ENCODE data around the gene MCM5. TPM values are rescaled to one million over a fixed set of nuclear protein-coding genes. Genes with fewer than 3 reads are reported as not detected.

MCM5 gene
- total and polyA plus RNA-seq, 4 donors, result 6.7 to 104 (median 8.8) TPM

DNA sequence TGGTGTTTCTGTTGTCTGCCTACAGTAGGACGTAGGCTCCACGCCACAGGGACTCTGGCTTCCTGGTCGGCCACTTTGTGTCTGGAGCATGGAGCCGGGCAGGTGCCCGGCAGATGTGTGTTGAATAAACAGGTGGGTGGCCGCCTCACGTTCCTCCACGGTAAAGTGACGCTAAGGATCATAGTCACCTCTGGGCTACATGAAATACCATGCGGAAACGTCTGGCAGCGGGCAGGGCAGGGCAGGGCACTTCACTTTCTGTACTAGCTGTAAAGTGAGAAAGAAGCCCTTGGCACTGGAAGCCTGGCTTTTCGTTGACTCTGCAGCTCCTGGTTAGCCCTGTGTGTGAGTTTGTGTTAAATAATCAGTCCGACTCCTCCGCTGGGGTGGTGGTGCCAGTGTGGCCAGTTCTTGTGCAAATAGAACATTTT is 52.4 kb downstream of the MCM5 start:
- H3K9ac ChIP-seq (ENCODE audit: low read depth in 1 of 2, low read length in 2 of 2), result no peak overlapping the region
- no peaks in the 10 kb centered on the region for H3K9me3 ChIP-seq (ENCODE audit: control insufficient read depth in 4 of 4, low read length in 3 of 4)
- WGBS, result 77% methylated on average over 15 of the region's 15 CpGs
- no peaks in the 10 kb centered on the region for H3K36me3 ChIP-seq (ENCODE audit: control insufficient read depth in 4 of 4, insufficient read depth in 3 of 4, low read depth in 1 of 4, low read length in 3 of 4)
- H3K4me1 ChIP-seq (ENCODE audit: control insufficient read depth in 4 of 4, insufficient read depth in 4 of 4, low read length in 3 of 4), result no peaks in the 10 kb centered on the region
- TF ChIP-seq EGR1 (IDR thresholded peaks at IDR 0.05; ENCODE audit: low read depth in 2 of 2) (no peak), JUND (IDR thresholded peaks at IDR 0.05) (no peak), TAF1 (conservative IDR thresholded peaks at IDR 0.05) (no peak), HNF4G (IDR thresholded peaks at IDR 0.05) (no peak), FOXA2 (IDR thresholded peaks at IDR 0.05) (no peak), MAX (IDR thresholded peaks at IDR 0.05) (no peak), GABPA (IDR thresholded peaks at IDR 0.05 in 1 of 2, conservative IDR thresholded peaks at IDR 0.05 in 1 of 2) (no peak), FOXA1 (IDR thresholded peaks at IDR 0.05) (no peak)
- no peak for DNase-seq (ENCODE audit: low spot score)
- no peak overlapping the region for H3K27ac ChIP-seq (ENCODE audit: low read depth in 1 of 2, low read length in 2 of 2)
- H3K27me3 ChIP-seq (ENCODE audit: control insufficient read depth in 4 of 4, insufficient read depth in 4 of 4, low read length in 3 of 4), result no peaks in the 10 kb centered on the region
- H3K4me3 ChIP-seq (ENCODE audit: low read depth in 1 of 3, low read length in 3 of 3), result no peak overlapping the region

- Histone ChIP-seq H3K27me3 (ENCODE audit: control insufficient read depth in 4 of 4, insufficient read depth in 4 of 4, low read length in 3 of 4) (no peaks in the 10 kb centered on the region), H3K4me3 (ENCODE audit: low read depth in 1 of 3, low read length in 3 of 3) (no peak overlapping the region), H3K27ac (ENCODE audit: low read depth in 1 of 2, low read length in 2 of 2) (no peak overlapping the region), H3K36me3 (ENCODE audit: control insufficient read depth in 4 of 4, insufficient read depth in 3 of 4, low read depth in 1 of 4, low read length in 3 of 4) (no peaks in the 10 kb centered on the region), H3K9me3 (ENCODE audit: control insufficient read depth in 4 of 4, low read length in 3 of 4) (no peaks in the 10 kb centered on the region), H3K4me1 (ENCODE audit: control insufficient read depth in 4 of 4, insufficient read depth in 4 of 4, low read length in 3 of 4) (no peaks in the 10 kb centered on the region), H3K9ac (ENCODE audit: low read depth in 1 of 2, low read length in 2 of 2) (no peak overlapping the region)
- DNase-seq (ENCODE audit: low spot score), result no peak
- TF ChIP-seq RXRA (IDR thresholded peaks at IDR 0.05) (no peak), REST (IDR thresholded peaks at IDR 0.05) (no peak), EGR1 (IDR thresholded peaks at IDR 0.05; ENCODE audit: low read depth in 2 of 2) (no peak), RAD21 (IDR thresholded peaks at IDR 0.05) (no peak), HNF4A (conservative IDR thresholded peaks at IDR 0.05) (no peak), MAX (IDR thresholded peaks at IDR 0.05) (no peak), JUND (IDR thresholded peaks at IDR 0.05) (no peak), FOXA2 (IDR thresholded peaks at IDR 0.05) (no peak), TAF1 (conservative IDR thresholded peaks at IDR 0.05) (no peak), NR2F2 (IDR thresholded peaks at IDR 0.05) (no peak), HNF4G (IDR thresholded peaks at IDR 0.05) (no peak)
- TF ChIP-seq, protein P1, sequence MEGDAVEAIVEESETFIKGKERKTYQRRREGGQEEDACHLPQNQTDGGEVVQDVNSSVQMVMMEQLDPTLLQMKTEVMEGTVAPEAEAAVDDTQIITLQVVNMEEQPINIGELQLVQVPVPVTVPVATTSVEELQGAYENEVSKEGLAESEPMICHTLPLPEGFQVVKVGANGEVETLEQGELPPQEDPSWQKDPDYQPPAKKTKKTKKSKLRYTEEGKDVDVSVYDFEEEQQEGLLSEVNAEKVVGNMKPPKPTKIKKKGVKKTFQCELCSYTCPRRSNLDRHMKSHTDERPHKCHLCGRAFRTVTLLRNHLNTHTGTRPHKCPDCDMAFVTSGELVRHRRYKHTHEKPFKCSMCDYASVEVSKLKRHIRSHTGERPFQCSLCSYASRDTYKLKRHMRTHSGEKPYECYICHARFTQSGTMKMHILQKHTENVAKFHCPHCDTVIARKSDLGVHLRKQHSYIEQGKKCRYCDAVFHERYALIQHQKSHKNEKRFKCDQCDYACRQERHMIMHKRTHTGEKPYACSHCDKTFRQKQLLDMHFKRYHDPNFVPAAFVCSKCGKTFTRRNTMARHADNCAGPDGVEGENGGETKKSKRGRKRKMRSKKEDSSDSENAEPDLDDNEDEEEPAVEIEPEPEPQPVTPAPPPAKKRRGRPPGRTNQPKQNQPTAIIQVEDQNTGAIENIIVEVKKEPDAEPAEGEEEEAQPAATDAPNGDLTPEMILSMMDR (IDR thresholded peaks at IDR 0.05; ENCODE audit: low read depth, low read length, missing input control), result no peak
- TF ChIP-seq, protein P2, sequence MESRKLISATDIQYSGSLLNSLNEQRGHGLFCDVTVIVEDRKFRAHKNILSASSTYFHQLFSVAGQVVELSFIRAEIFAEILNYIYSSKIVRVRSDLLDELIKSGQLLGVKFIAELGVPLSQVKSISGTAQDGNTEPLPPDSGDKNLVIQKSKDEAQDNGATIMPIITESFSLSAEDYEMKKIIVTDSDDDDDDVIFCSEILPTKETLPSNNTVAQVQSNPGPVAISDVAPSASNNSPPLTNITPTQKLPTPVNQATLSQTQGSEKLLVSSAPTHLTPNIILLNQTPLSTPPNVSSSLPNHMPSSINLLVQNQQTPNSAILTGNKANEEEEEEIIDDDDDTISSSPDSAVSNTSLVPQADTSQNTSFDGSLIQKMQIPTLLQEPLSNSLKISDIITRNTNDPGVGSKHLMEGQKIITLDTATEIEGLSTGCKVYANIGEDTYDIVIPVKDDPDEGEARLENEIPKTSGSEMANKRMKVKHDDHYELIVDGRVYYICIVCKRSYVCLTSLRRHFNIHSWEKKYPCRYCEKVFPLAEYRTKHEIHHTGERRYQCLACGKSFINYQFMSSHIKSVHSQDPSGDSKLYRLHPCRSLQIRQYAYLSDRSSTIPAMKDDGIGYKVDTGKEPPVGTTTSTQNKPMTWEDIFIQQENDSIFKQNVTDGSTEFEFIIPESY (IDR thresholded peaks at IDR 0.05), result no peak
- 80% methylated on average over 13 of the region's 13 CpGs for WGBS
Observed at GRCh38 chr22:35452810-35453743, 53.1 kb downstream of the MCM5 start.

Measured in liver (tissue), 9 donors.